ENCODE measurements around the gene AATK. TPM values are rescaled to one million over a fixed set of nuclear protein-coding genes. Genes with fewer than 3 reads are reported as not detected.

AATK gene
- total and polyA plus RNA-seq, 4 donors = 9.6 to 54.6 (median 23.7) TPM

DNA sequence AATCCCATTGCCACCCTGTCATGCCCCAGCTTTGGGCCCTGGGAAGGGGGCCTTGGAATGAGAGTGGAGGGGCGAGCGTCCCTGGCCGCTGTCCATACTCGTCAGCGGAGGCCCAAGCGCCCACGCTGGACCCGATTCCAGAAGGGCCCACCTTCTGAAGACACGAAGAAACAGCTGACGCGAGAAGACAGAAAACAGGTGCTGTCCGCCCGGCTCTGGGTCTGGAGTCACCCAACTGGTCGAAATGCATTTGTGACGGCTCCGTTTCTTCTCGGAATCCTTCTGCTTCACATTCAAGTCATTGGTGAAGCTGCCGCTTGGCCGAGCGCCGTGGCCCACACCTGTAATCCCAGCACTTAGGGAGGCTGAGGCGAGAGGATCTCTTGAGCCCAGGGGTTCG is 53.6 kb downstream of the AATK start:
- TF ChIP-seq, protein P1, sequence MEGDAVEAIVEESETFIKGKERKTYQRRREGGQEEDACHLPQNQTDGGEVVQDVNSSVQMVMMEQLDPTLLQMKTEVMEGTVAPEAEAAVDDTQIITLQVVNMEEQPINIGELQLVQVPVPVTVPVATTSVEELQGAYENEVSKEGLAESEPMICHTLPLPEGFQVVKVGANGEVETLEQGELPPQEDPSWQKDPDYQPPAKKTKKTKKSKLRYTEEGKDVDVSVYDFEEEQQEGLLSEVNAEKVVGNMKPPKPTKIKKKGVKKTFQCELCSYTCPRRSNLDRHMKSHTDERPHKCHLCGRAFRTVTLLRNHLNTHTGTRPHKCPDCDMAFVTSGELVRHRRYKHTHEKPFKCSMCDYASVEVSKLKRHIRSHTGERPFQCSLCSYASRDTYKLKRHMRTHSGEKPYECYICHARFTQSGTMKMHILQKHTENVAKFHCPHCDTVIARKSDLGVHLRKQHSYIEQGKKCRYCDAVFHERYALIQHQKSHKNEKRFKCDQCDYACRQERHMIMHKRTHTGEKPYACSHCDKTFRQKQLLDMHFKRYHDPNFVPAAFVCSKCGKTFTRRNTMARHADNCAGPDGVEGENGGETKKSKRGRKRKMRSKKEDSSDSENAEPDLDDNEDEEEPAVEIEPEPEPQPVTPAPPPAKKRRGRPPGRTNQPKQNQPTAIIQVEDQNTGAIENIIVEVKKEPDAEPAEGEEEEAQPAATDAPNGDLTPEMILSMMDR (IDR thresholded peaks at IDR 0.05; ENCODE audit: control extremely low read depth, extremely low read depth) = no peak
- Histone ChIP-seq H3K9ac (ENCODE audit: insufficient read depth in 1 of 2, low read length in 2 of 2) (no peak overlapping the region), H3K27ac (ENCODE audit: low read depth in 1 of 2, low read length in 1 of 2) (no peak overlapping the region), H3K9me3 (ENCODE audit: control insufficient read depth in 4 of 4, insufficient read depth in 3 of 4, low read length in 3 of 4) (no peaks in the 10 kb centered on the region), H3K4me1 (ENCODE audit: control insufficient read depth in 5 of 5, insufficient read depth in 5 of 5, low read length in 5 of 5) (no peaks in the 10 kb centered on the region), H3K27me3 (ENCODE audit: control insufficient read depth in 3 of 3, insufficient read depth in 3 of 3, low read length in 2 of 3) (no peaks in the 10 kb centered on the region), H3K36me3 (ENCODE audit: control insufficient read depth in 4 of 4, insufficient read depth in 4 of 4, low read length in 4 of 4) (peaks cover 0 to 55% (median under 1%) of the 10 kb centered on the region in 4 donors), H3K4me3 (no peak overlapping the region)
- ATAC-seq (ENCODE audit: insufficient read depth, low FRiP score) = no peak
- WGBS, 2 donors = 95% methylated on average over 23 of the region's 23 CpGs
- no peak for DNase-seq

DNA sequence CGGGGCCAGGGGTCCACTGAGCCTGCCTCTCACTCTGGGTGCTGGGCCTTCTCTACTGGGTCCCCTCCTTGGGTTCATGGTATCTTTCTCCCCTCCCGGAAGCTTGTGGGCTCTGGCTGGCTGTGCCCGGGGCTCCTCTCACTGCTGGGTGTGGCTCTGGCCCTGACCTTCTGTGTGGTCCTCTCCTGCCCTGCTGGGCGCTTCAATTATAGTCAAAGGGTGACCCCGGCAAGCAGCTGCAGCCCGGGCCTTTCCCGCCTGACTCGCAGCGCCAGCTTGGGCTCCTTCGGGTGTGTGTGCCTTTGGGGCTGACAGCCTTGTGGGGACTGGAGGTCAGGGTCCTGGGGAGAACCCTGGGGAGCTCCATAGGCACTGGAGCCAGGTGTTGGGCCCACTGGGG is 55.0 kb downstream of the AATK start:
- Histone ChIP-seq H3K27ac (ENCODE audit: low read depth in 1 of 2, low read length in 1 of 2) (no peak overlapping the region), H3K4me1 (ENCODE audit: control insufficient read depth in 5 of 5, insufficient read depth in 5 of 5, low read length in 5 of 5) (no peaks in the 10 kb centered on the region), H3K36me3 (ENCODE audit: control insufficient read depth in 4 of 4, insufficient read depth in 4 of 4, low read length in 4 of 4) (peaks cover 0 to 56% (median under 1%) of the 10 kb centered on the region in 4 donors), H3K4me3 (no peak overlapping the region), H3K27me3 (ENCODE audit: control insufficient read depth in 3 of 3, insufficient read depth in 3 of 3, low read length in 2 of 3) (no peaks in the 10 kb centered on the region), H3K9ac (ENCODE audit: insufficient read depth in 1 of 2, low read length in 2 of 2) (no peak overlapping the region), H3K9me3 (ENCODE audit: control insufficient read depth in 4 of 4, insufficient read depth in 3 of 4, low read length in 3 of 4) (no peaks in the 10 kb centered on the region)
- no peak for DNase-seq
- WGBS, 2 donors = 83 to 85% methylated on average over 10 of the region's 10 CpGs
- TF ChIP-seq, protein P1 (IDR thresholded peaks at IDR 0.05; ENCODE audit: control extremely low read depth, extremely low read depth) = no peak
- no peak for ATAC-seq (ENCODE audit: insufficient read depth, low FRiP score)

DNA sequence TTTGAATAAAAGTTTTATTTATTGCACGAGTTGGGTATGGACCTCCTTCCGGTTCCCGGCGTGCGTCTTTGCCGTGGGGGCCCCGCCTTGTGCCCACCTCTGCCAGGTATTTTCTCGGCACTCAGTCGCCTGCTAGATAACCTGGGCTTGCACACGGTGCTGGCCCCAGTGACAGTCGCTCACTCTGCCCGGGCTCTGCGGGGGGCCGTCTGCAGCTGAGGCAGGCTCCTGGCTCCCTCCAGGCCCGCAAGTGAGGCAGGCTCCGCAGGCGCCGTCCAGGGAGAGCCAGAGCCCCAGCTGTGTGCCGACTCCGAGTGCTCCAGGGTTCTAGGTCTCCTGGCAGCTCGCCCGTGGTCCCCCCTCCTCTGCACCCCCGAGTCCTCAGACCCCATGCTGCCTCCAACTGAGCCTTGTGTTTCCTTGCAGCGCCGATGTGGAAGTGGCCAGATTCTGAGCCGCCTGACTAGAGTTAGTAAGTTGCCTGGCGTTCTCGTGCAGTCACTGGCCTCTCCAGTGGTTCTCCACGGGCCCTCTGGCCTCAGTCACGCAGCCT is 55.5 kb downstream of the AATK start:
- DNase-seq = no peak
- WGBS, 2 donors = 88 to 91% methylated on average over 30 of the region's 30 CpGs
- TF ChIP-seq, protein P1 (IDR thresholded peaks at IDR 0.05; ENCODE audit: control extremely low read depth, extremely low read depth) = no peak
- no peak overlapping the region for H3K4me3 ChIP-seq
- H3K9me3 ChIP-seq (ENCODE audit: control insufficient read depth in 4 of 4, insufficient read depth in 3 of 4, low read length in 3 of 4) = no peaks in the 10 kb centered on the region
- no peak for ATAC-seq (ENCODE audit: insufficient read depth, low FRiP score)
- H3K27me3 ChIP-seq (ENCODE audit: control insufficient read depth in 3 of 3, insufficient read depth in 3 of 3, low read length in 2 of 3) = no peaks in the 10 kb centered on the region
- H3K36me3 ChIP-seq (ENCODE audit: control insufficient read depth in 4 of 4, insufficient read depth in 4 of 4, low read length in 4 of 4) = peaks cover 0 to 55% (median under 1%) of the 10 kb centered on the region in 4 donors
- no peak overlapping the region for H3K27ac ChIP-seq (ENCODE audit: low read depth in 1 of 2, low read length in 1 of 2)
- no peaks in the 10 kb centered on the region for H3K4me1 ChIP-seq (ENCODE audit: control insufficient read depth in 5 of 5, insufficient read depth in 5 of 5, low read length in 5 of 5)
- no peak overlapping the region for H3K9ac ChIP-seq (ENCODE audit: insufficient read depth in 1 of 2, low read length in 2 of 2)

DNA sequence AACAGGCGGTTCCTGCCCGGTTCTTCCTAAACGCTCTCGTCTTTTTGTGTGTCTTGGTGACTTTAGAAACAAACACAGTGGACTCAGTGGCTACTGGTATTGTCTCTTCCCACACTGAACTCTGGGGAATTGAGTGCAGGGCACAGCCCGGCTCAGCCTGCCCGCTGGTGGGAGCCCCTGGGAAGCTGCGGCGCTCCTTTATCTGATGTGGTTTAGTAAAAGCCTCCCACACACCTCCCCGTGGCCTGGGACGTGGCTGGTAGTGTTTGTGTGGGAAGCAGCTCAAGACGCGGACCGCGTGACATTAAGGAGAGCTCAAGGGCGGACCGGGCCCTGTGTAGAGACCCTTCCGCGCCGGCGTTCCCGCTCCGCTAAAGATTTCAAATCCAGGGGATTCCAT is 56.1 kb downstream of the AATK start:
- TF ChIP-seq, protein P1 (IDR thresholded peaks at IDR 0.05; ENCODE audit: control extremely low read depth, extremely low read depth) = no peak
- DNase-seq (no peak), ATAC-seq (ENCODE audit: insufficient read depth, low FRiP score) (no peak)
- Histone ChIP-seq H3K27ac (ENCODE audit: low read depth in 1 of 2, low read length in 1 of 2) (no peak overlapping the region), H3K4me1 (ENCODE audit: control insufficient read depth in 5 of 5, insufficient read depth in 5 of 5, low read length in 5 of 5) (no peaks in the 10 kb centered on the region), H3K9me3 (ENCODE audit: control insufficient read depth in 4 of 4, insufficient read depth in 3 of 4, low read length in 3 of 4) (no peaks in the 10 kb centered on the region), H3K9ac (ENCODE audit: insufficient read depth in 1 of 2, low read length in 2 of 2) (no peak overlapping the region), H3K4me3 (no peak overlapping the region), H3K27me3 (ENCODE audit: control insufficient read depth in 3 of 3, insufficient read depth in 3 of 3, low read length in 2 of 3) (no peaks in the 10 kb centered on the region), H3K36me3 (ENCODE audit: control insufficient read depth in 4 of 4, insufficient read depth in 4 of 4, low read length in 4 of 4) (peaks cover 0 to 58% (median under 1%) of the 10 kb centered on the region in 4 donors)
- 89 to 91% methylated on average over 22 of the region's 22 CpGs for WGBS, 2 donors
